ENCODE data around the gene NOTCH2. TPM values are rescaled to one million over a fixed set of nuclear protein-coding genes. Genes with fewer than 3 reads are reported as not detected.

The NOTCH2 gene
- total RNA-seq, 4 donors from 2014 or later = 91.1 to 148 (median 112) TPM

GRCh38 chr1:119929643-119930315, 139.7 kb downstream of the NOTCH2 start:
- Histone ChIP-seq H3K27ac (replicated peaks in 1 of 4) (no peak overlapping the region), H3K9me3 (peaks cover 0 to 9% (median 0%) of the 10 kb centered on the region in 4 donors), H3K4me1 (no peaks in the 10 kb centered on the region), H3K4me3 (no peak overlapping the region), H3K36me3 (peaks cover 40 to 84% (median 60%) of the 10 kb centered on the region in 4 donors), H3K27me3 (no peaks in the 10 kb centered on the region)
- WGBS = 96% methylated on average over 1 of the region's 1 CpG
- intact Hi-C loops (cut with DNase I) = no loop called here
- no peak for DNase-seq (ENCODE audit: extremely low spot score)
- TF ChIP-seq EP300 (IDR thresholded peaks at IDR 0.05) (no peak), CTCF (IDR thresholded peaks at IDR 0.05) (no peak), POLR2A (IDR thresholded peaks at IDR 0.05; ENCODE audit: low read depth) (no peak), POLR2AphosphoS5 (IDR thresholded peaks at IDR 0.05) (peak in 1 of 2 donors; percentile 8)

- no peak for DNase-seq (ENCODE audit: extremely low spot score)
- no peaks in the 10 kb centered on the region for H3K27me3 ChIP-seq
- no peaks in the 10 kb centered on the region for H3K4me1 ChIP-seq
- no peak overlapping the region for H3K4me3 ChIP-seq
- no peaks in the 10 kb centered on the region for H3K9me3 ChIP-seq
- WGBS = 93% methylated on average over 3 of the region's 3 CpGs
- no peak overlapping the region for H3K27ac ChIP-seq (replicated peaks in 1 of 4)
- peaks cover 60 to 89% (median 74%) of the 10 kb centered on the region in 4 donors for H3K36me3 ChIP-seq
- intact Hi-C loops (cut with DNase I) = no loop called here
- TF ChIP-seq EP300 (IDR thresholded peaks at IDR 0.05) = no peak
- no peak for TF ChIP-seq POLR2AphosphoS5 (IDR thresholded peaks at IDR 0.05)
- TF ChIP-seq CTCF (IDR thresholded peaks at IDR 0.05) = no peak
- no peak for TF ChIP-seq POLR2A (IDR thresholded peaks at IDR 0.05; ENCODE audit: low read depth)
Measured at GRCh38 chr1:119926553-119926952, 142.9 kb downstream of the NOTCH2 start.

- Histone ChIP-seq H3K27ac (replicated peaks in 1 of 4) (no peak overlapping the region), H3K9me3 (no peaks in the 10 kb centered on the region), H3K4me1 (no peaks in the 10 kb centered on the region), H3K36me3 (peaks cover 67 to 98% (median 85%) of the 10 kb centered on the region in 4 donors), H3K4me3 (no peak overlapping the region), H3K27me3 (no peaks in the 10 kb centered on the region)
- intact Hi-C loops (cut with DNase I) = no loop called here
- no peak for TF ChIP-seq CTCF (IDR thresholded peaks at IDR 0.05)
- no peak for TF ChIP-seq EP300 (IDR thresholded peaks at IDR 0.05)
- no peak for TF ChIP-seq POLR2A (IDR thresholded peaks at IDR 0.05; ENCODE audit: low read depth)
- TF ChIP-seq POLR2AphosphoS5 (IDR thresholded peaks at IDR 0.05) = no peak
- peak; percentile 45 for DNase-seq (ENCODE audit: extremely low spot score)
- 87% methylated on average over 19 of the region's 19 CpGs for WGBS
Measured at GRCh38 chr1:119924948-119925898, 144.2 kb downstream of the NOTCH2 start.

GRCh38 chr1:119920104-119920968, 149.1 kb downstream of the NOTCH2 start:
- 88% methylated on average over 8 of the region's 8 CpGs for WGBS
- no peak overlapping the region for H3K4me3 ChIP-seq
- TF ChIP-seq POLR2AphosphoS5 (IDR thresholded peaks at IDR 0.05) (no peak), EP300 (IDR thresholded peaks at IDR 0.05) (no peak), CTCF (IDR thresholded peaks at IDR 0.05) (no peak), POLR2A (IDR thresholded peaks at IDR 0.05; ENCODE audit: low read depth) (no peak)
- H3K36me3 ChIP-seq = peaks cover 88 to 100% (median 99%) of the 10 kb centered on the region in 4 donors
- no peaks in the 10 kb centered on the region for H3K4me1 ChIP-seq
- H3K9me3 ChIP-seq = no peaks in the 10 kb centered on the region
- DNase-seq (ENCODE audit: extremely low spot score) = peak; percentile 74
- H3K27ac ChIP-seq (replicated peaks in 1 of 4) = no peak overlapping the region
- H3K27me3 ChIP-seq = no peaks in the 10 kb centered on the region
- intact Hi-C loops (cut with DNase I) = no loop called here

All from esophagus muscularis mucosa (tissue), 4 donors.